ENCODE data around the gene COBL.

DNA sequence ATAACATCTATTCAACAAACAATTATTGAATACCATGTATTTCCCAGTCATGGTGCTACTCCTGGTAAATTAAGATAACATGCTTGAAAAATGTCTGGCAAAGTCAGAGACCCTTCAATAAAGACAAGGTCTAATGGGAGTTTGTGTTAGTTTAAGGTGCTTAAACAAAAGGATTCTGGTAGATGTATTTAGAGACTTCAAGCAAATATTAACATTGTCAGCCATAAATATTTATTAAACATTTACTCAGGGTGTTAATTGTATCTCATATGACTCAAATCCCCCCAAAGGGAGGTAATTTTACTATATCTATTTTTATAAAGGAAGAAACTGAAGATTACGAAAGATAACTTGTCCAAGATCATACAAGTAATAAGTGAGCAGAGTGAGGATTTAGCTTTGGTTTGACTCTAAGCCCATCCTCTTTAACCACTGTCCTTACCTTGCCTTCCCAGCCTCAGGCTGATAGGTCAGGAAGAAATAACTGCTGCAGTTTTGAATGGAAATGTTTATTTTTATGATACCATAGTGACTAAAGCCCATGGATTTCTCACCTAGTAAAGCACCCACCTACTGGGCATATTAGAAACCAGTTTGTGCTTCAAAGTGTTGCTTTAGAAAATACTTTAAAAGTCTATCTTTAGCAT is 215.4 kb downstream of the COBL start:
- TF ChIP-seq, protein P1, sequence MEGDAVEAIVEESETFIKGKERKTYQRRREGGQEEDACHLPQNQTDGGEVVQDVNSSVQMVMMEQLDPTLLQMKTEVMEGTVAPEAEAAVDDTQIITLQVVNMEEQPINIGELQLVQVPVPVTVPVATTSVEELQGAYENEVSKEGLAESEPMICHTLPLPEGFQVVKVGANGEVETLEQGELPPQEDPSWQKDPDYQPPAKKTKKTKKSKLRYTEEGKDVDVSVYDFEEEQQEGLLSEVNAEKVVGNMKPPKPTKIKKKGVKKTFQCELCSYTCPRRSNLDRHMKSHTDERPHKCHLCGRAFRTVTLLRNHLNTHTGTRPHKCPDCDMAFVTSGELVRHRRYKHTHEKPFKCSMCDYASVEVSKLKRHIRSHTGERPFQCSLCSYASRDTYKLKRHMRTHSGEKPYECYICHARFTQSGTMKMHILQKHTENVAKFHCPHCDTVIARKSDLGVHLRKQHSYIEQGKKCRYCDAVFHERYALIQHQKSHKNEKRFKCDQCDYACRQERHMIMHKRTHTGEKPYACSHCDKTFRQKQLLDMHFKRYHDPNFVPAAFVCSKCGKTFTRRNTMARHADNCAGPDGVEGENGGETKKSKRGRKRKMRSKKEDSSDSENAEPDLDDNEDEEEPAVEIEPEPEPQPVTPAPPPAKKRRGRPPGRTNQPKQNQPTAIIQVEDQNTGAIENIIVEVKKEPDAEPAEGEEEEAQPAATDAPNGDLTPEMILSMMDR (IDR thresholded peaks at IDR 0.05), result no peak
- no peak for TF ChIP-seq POLR2AphosphoS5 (IDR thresholded peaks at IDR 0.05; ENCODE audit: low read depth, low read length)
- TF ChIP-seq SIN3A (IDR thresholded peaks at IDR 0.05; ENCODE audit: borderline replicate concordance, insufficient read depth, low read depth, low read length), result no peak
- TF ChIP-seq REST (IDR thresholded peaks at IDR 0.05; ENCODE audit: insufficient read depth in 1 of 2, low read depth in 2 of 2, low read length in 1 of 2), result no peak
- no peak for TF ChIP-seq TCF7L2 (IDR thresholded peaks at IDR 0.05; ENCODE audit: low read depth, low read length)
